Embryonic facial prominence (tissue), 1 donor: ENCODE results near the gene RMRP.
"Not testable (repeated sequence)": the region's sequence is repeated elsewhere in the genome, so short reads cannot be mapped to it uniquely, and the experiment has no call there.

Experiments
- DNase-seq: peaks from one replicate; pipeline ENCODE4 v3.0.0-alpha.2; 2016; ENCODE audit errors: extremely low spot score

The RMRP gene

GRCh38 chr9:35664531-35665470 is 7.0 kb upstream of the RMRP start, which contains the start of gene ARHGEF39:
Gene ARHGEF39 (minus strand): TSS chr9:35665195. CDS start chr9:35665169, 26 bp downstream.
- DNase-seq = peak; percentile 47

- no peak for DNase-seq
These were observed 4.6 kb upstream of the RMRP start for GRCh38 chr9:35662437-35662836.

DNA sequence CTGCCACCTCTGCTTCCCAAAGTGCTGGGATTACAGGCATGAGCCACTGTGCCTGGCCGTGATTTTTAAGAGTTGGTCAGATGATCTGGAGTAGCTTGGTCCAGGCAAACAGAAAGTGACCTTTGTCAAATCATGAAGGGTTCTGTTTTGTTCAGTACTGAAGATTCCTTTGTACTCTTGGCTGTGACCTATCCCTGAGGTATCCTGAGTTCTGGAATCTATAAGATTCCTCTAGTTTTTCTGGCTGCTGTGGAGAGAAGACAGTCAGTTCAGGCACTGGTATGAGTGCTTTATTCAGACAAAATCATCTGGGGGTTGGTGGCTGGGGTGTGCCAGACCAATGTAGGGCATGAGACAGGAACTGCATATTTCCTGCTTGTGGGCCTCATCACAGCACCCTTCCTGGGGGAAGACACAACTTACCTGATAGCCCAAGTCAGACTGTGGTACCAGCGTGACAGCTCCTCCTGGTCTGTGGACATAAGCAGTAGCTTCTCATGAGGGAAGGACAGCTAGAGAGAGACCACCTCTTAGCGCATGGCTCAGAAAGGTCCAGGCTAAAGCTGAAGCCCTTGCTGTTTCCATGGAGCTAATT is 4.0 kb upstream of the RMRP start:
- DNase-seq = no peak

GRCh38 chr9:35660966-35661415 is 3.2 kb upstream of the RMRP start:
- no peak for DNase-seq

GRCh38 chr9:35659340-35659739 is 1.5 kb upstream of the RMRP start:
- DNase-seq = no peak

DNA sequence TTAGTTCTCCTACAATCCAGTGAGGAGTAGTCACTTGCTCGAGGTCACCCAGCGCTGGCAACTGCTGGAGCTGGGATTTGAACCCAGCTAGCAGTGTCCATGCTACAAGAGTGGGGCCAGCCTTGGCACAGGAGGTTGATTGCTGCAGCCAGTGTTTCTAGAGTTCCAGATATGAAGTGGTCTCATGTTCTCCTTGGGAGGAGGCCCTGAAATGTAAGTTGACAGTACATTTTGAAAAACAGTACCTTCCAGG is 1.1 kb upstream of the RMRP start:
- DNase-seq = no peak

- peak; percentile 80 for DNase-seq
These were observed 533 bp upstream of the RMRP start, which contains the start of gene CCDC107 for GRCh38 chr9:35658137-35658967. Gene CCDC107 (plus strand): TSS chr9:35658292. CDS start chr9:35658380, 88 bp downstream.

DNA sequence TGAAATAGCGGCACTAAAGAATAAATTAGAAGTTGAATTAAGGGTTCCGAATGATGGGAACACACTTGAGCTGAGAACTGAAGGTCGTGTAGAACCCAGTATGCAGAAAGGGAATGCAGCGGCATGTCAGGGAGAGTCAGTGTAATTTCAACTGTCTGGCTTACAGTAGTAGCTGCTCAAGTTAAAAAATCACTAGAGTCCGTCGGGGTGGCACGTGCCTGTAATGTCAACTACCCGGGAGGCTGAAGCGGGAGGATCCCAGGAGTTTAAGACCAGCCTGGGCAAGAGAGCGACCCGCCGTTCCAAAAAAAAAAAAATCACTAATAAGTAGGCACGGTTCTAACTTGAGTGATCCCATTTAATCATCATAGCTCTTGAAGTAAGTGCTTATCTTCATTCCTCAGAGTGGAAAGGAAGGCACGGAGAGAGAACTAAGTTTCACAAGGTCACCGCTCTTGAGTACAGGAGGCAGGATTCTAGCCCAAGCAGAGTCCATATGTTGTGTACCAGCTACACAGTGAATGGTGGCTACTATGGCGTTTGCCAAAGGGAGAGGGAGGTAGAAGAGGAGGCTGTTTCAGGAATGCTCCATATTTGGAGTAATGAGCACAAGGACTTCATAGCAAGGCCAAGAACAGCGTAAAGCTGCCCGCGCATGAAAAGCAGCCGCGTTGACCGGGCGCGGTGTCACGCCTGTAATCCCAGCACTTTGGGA is 831 bp downstream of the RMRP start:
- no peak for DNase-seq

- DNase-seq = no peak
These were observed 1.5 kb downstream of the RMRP start for GRCh38 chr9:35656348-35656747.

DNA sequence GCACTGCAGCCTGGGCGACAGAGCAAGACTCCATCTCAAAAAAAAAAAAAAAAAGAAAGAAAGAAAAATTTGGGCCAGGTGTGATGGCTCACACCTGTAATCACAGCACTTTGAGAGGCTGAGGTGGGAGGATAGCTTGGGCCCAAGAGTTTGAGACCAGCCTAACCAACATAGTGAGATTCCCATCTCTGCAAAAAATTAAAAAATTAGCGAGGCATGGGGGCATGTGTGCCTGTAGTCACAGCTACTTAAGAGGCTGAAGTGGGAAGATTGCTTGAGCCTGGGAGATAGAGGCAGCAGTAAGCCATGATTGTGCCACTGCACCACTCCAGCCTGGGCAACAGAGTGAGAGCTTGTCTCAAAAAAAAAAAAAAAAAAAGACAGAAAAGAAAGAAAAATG is 4.2 kb downstream of the RMRP start:
- no peak for DNase-seq

GRCh38 chr9:35652829-35653209 is 5.0 kb downstream of the RMRP start:
- DNase-seq = no peak

DNA sequence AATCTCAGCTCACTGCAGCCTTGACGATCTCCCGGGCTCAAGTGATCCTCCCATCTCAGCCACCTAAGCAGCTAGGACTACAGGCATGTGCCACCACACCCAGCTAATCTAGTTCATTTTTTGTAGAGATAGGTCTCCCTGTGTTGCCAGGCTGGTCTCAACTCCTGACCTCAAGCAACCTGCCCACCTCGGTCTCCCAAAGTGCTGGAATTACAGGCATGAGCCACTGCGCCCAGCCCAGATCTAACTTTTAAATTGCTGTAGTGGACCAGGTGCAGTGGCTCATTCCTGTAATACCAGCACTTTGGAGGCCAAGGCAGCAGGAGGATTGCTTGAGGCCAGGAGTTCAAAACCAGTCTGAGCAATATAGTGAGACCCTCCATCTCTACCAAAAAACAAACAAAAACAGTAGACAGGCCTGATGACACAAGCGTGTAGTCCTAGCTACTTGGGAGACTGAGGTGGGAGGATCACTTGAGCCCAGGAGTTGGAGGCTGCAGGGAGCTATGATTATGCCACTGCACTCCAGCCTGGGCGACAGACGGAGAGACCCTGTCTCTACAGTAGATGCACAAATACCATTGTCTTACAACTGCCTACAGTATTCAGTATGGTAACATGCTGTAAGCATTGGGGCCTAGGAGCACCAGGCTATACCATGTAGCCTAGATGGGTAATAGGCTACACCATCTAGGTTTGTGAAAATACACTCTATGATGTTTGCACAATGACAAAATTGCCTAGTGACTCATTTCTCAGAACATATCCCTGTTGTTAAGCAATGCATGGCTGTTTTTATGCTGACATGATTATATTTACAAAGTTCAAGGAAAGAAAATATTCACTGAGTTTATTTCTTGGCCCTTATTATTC is 5.6 kb downstream of the RMRP start:
- DNase-seq = no peak

- no peak for DNase-seq
These were observed 7.3 kb downstream of the RMRP start, which contains the start of gene SIT1 for GRCh38 chr9:35650341-35651158. Gene SIT1 (minus strand): TSS chr9:35650931. CDS start chr9:35650853, 78 bp downstream.

GRCh38 chr9:35649431-35650340 is 8.1 kb downstream of the RMRP start:
- DNase-seq = no peak

GRCh38 chr9:35646533-35647265 is 11.1 kb downstream of the RMRP start:
- peak; percentile 89 for DNase-seq

- no peak for DNase-seq
These were observed 11.7 kb downstream of the RMRP start for GRCh38 chr9:35646153-35646532.

DNA sequence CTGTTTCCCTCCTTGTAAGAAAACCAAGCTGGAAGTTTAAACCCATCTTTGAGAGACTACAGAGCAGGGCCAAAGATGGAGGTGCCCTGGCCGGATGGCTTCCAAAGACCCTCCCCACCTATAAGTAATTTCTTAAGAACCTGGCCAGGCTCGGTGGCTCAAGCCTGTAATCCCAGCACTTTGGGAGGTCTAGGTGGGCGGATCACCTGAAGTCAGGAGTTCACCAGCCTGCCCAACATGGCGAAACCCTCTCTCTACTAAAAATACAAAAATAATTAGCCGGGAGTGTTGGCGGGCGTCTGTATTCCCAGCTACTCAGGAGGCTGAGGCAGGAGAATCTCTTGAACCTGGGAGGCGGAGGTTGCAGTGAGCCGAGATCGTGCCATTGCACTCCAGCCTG is 12.1 kb downstream of the RMRP start:
- not testable (repeated sequence) for DNase-seq

DNA sequence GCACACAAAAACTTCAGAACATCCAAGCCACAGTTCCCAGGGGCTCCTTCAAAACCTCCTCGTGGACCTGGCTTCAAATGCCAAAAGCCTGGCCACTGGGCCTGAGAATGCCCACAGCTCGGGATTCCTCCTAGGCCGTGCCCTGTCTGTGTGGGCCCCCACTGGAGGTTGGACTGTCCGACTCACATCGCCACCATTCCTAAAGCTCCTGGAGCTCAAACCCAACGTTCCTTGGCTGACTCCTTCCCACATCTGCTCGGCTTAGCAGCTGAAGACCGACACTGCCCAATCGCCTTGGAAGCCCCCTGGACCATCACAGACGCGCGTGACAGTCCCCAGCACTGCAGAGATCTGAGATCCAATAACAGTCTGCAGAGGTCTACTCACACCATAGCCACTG is 14.8 kb downstream of the RMRP start:
- DNase-seq = no peak
